DOHH2 (cell line): Measurements from ENCODE around the gene DCLK1.

Experiments
- CTCF ChIP-seq: fragments of 200-600 bp; sonication (generic); IDR thresholded peaks from one replicate; pipeline ENCODE4 v1.5.1; 2014; ENCODE audit warnings: antibody characterized with exemption, mild to moderate bottlenecking, low read depth, low read length; ENCODE audit not compliant: poor library complexity, severe bottlenecking
- EZH2phosphoT487 ChIP-seq: fragments of 200-600 bp; sonication (generic); IDR thresholded peaks from 2 replicates; pipeline ENCODE4 v1.6.1; 2017; ENCODE audit warnings: borderline replicate concordance, mild to moderate bottlenecking, antibody characterized with exemption, low read length, moderate library complexity, mixed read lengths

- TF ChIP-seq CTCF = no peak
- no peak for TF ChIP-seq EZH2phosphoT487
These were observed 333.9 kb downstream of the DCLK1 start for GRCh38 chr13:35797244-35797643.
